ENCODE results near the gene RNF112. TPM values are rescaled to one million over a fixed set of nuclear protein-coding genes. Genes with fewer than 3 reads are reported as not detected.

The RNF112 gene
- total RNA-seq, 1 donor from 2014 or later, result 0.36 TPM

GRCh38 chr17:19399750-19400450, 11.1 kb upstream of the RNF112 start:
- FAIRE-seq, result no peak
- H3K4me3 Mint-ChIP-seq (ENCODE audit: unreplicated experiment), result no peak overlapping the region
- no peak for DNase-seq (ENCODE audit: low read depth)

DNA sequence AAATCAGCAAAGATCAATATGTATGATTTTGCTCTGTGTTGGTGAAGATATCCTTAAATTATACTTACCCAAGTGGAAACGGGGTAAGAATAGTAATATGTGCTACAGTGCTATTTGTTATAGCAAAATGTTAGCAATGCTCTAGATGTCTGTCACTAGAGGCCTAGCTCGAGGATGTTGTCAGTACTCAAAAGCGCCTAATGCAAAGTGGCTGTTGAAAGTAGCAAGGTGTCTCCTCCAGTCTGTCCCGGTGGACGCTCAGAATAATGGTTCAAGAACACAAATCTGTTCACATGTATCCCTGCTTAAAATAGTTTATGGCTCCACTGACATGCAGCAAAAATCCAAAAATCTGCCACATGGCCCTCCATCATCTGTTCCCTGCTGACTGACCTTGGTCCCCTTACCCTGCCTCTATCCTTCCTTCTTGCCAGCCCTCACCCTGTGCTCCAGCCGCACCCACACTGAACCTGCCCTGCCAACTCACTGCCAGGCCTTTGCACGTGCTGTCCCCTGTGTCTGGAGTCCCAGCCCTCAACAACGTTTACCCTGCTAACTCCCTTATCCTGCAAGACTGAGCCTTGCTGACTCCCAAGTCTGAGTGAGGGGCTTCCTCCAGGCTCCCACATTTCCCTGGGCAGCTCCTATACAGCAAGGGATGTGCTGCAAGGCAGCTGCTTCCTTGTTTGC, 9.6 kb upstream of the RNF112 start:
- TF ChIP-seq EZH2 (IDR thresholded peaks at IDR 0.05; ENCODE audit: insufficient read depth, low read length) (no peak), CTCF (IDR thresholded peaks at IDR 0.05; ENCODE audit: insufficient read depth, low read depth, low read length) (no peak)
- no peaks in the 10 kb centered on the region for H4K20me1 ChIP-seq (ENCODE audit: insufficient read depth, low read length)
- peaks cover 3% of the 10 kb centered on the region for H3K4me1 ChIP-seq (ENCODE audit: insufficient read depth, low read length)

More at GRCh38 chr17:19399750-19400450, 11.1 kb upstream of the RNF112 start:
- no peak overlapping the region for H3K27ac Mint-ChIP-seq (ENCODE audit: unreplicated experiment)
- H3K4me1 Mint-ChIP-seq (ENCODE audit: low read depth, unreplicated experiment), result peaks cover 3% of the 10 kb centered on the region
- Histone ChIP-seq H3K36me3 (ENCODE audit: insufficient read depth, low read length) (no peaks in the 10 kb centered on the region), H3K27me3 (ENCODE audit: insufficient read depth, low read length) (no peaks in the 10 kb centered on the region), H4K20me1 (ENCODE audit: insufficient read depth, low read length) (no peaks in the 10 kb centered on the region), H3K9ac (ENCODE audit: low read length) (no peak overlapping the region), H3K79me2 (ENCODE audit: insufficient read depth, low read length) (no peaks in the 10 kb centered on the region), H3K4me1 (ENCODE audit: insufficient read depth, low read length) (peaks cover 3% of the 10 kb centered on the region), H3K4me2 (ENCODE audit: low read length) (no peak overlapping the region), H2AFZ (ENCODE audit: low read depth, low read length) (no peak overlapping the region), H3K9me3 (ENCODE audit: insufficient read depth, low read depth, low read length) (no peaks in the 10 kb centered on the region), H3K4me3 (ENCODE audit: insufficient read depth, low read depth, low read length) (no peak overlapping the region), H3K27ac (ENCODE audit: low read depth, low read length) (no peak overlapping the region)
- H3K27me3 Mint-ChIP-seq (ENCODE audit: low read depth, unreplicated experiment), result peaks cover 12% of the 10 kb centered on the region
- no peaks in the 10 kb centered on the region for H3K36me3 Mint-ChIP-seq (ENCODE audit: low read depth, unreplicated experiment)
- TF ChIP-seq EZH2 (IDR thresholded peaks at IDR 0.05; ENCODE audit: insufficient read depth, low read length), result no peak
- no peak for TF ChIP-seq CTCF (IDR thresholded peaks at IDR 0.05; ENCODE audit: insufficient read depth, low read depth, low read length)
- no peaks in the 10 kb centered on the region for H3K9me3 Mint-ChIP-seq (ENCODE audit: unreplicated experiment)

GRCh38 chr17:19402171-19402570, 8.9 kb upstream of the RNF112 start:
- Histone ChIP-seq H3K79me2 (ENCODE audit: insufficient read depth, low read length) (no peaks in the 10 kb centered on the region), H3K27me3 (ENCODE audit: insufficient read depth, low read length) (no peaks in the 10 kb centered on the region), H3K9me3 (ENCODE audit: insufficient read depth, low read depth, low read length) (no peaks in the 10 kb centered on the region), H3K4me2 (ENCODE audit: low read length) (no peak overlapping the region), H4K20me1 (ENCODE audit: insufficient read depth, low read length) (no peaks in the 10 kb centered on the region), H2AFZ (ENCODE audit: low read depth, low read length) (no peak overlapping the region), H3K4me3 (ENCODE audit: insufficient read depth, low read depth, low read length) (no peak overlapping the region), H3K36me3 (ENCODE audit: insufficient read depth, low read length) (no peaks in the 10 kb centered on the region), H3K27ac (ENCODE audit: low read depth, low read length) (no peak overlapping the region), H3K9ac (ENCODE audit: low read length) (no peak overlapping the region), H3K4me1 (ENCODE audit: insufficient read depth, low read length) (peaks cover 3% of the 10 kb centered on the region)
- H3K9me3 Mint-ChIP-seq (ENCODE audit: unreplicated experiment), result no peaks in the 10 kb centered on the region
- H3K27me3 Mint-ChIP-seq (ENCODE audit: low read depth, unreplicated experiment), result peaks cover 16% of the 10 kb centered on the region
- H3K4me1 Mint-ChIP-seq (ENCODE audit: low read depth, unreplicated experiment), result peaks cover 3% of the 10 kb centered on the region
- no peak for TF ChIP-seq EZH2 (IDR thresholded peaks at IDR 0.05; ENCODE audit: insufficient read depth, low read length)
- TF ChIP-seq CTCF (IDR thresholded peaks at IDR 0.05; ENCODE audit: insufficient read depth, low read depth, low read length), result no peak
- FAIRE-seq (no peak), DNase-seq (ENCODE audit: low read depth) (no peak)
- no peak overlapping the region for H3K4me3 Mint-ChIP-seq (ENCODE audit: unreplicated experiment)
- H3K36me3 Mint-ChIP-seq (ENCODE audit: low read depth, unreplicated experiment), result no peaks in the 10 kb centered on the region
- no peak overlapping the region for H3K27ac Mint-ChIP-seq (ENCODE audit: unreplicated experiment)

More for the DNA sequence above, 9.6 kb upstream of the RNF112 start:
- DNase-seq (ENCODE audit: low read depth), result no peak
- no peak overlapping the region for H3K27ac ChIP-seq (ENCODE audit: low read depth, low read length)
- H3K79me2 ChIP-seq (ENCODE audit: insufficient read depth, low read length), result no peaks in the 10 kb centered on the region
- no peak overlapping the region for H3K9ac ChIP-seq (ENCODE audit: low read length)
- H3K27me3 Mint-ChIP-seq (ENCODE audit: low read depth, unreplicated experiment), result peaks cover 16% of the 10 kb centered on the region
- no peak overlapping the region for H3K27ac Mint-ChIP-seq (ENCODE audit: unreplicated experiment)
- no peaks in the 10 kb centered on the region for H3K9me3 ChIP-seq (ENCODE audit: insufficient read depth, low read depth, low read length)
- no peak overlapping the region for H3K4me3 ChIP-seq (ENCODE audit: insufficient read depth, low read depth, low read length)
- H3K4me1 Mint-ChIP-seq (ENCODE audit: low read depth, unreplicated experiment), result peaks cover 3% of the 10 kb centered on the region
- FAIRE-seq, result no peak
- H3K36me3 ChIP-seq (ENCODE audit: insufficient read depth, low read length), result no peaks in the 10 kb centered on the region
- H3K27me3 ChIP-seq (ENCODE audit: insufficient read depth, low read length), result no peaks in the 10 kb centered on the region
- no peak overlapping the region for H3K4me2 ChIP-seq (ENCODE audit: low read length)
- H3K36me3 Mint-ChIP-seq (ENCODE audit: low read depth, unreplicated experiment), result no peaks in the 10 kb centered on the region
- H3K9me3 Mint-ChIP-seq (ENCODE audit: unreplicated experiment), result no peaks in the 10 kb centered on the region
- H2AFZ ChIP-seq (ENCODE audit: low read depth, low read length), result no peak overlapping the region
- no peak overlapping the region for H3K4me3 Mint-ChIP-seq (ENCODE audit: unreplicated experiment)

Measured in astrocyte (in vitro differentiated cells and primary cell).